Measurements from ENCODE around the gene DAZAP1. TPM values are rescaled to one million over a fixed set of nuclear protein-coding genes. Genes with fewer than 3 reads are reported as not detected.

DAZAP1 gene
- total and polyA plus RNA-seq, 2 of the 4 experiments (the other 2 are of a cell fraction) = 22.0 to 62.8 TPM

DNA sequence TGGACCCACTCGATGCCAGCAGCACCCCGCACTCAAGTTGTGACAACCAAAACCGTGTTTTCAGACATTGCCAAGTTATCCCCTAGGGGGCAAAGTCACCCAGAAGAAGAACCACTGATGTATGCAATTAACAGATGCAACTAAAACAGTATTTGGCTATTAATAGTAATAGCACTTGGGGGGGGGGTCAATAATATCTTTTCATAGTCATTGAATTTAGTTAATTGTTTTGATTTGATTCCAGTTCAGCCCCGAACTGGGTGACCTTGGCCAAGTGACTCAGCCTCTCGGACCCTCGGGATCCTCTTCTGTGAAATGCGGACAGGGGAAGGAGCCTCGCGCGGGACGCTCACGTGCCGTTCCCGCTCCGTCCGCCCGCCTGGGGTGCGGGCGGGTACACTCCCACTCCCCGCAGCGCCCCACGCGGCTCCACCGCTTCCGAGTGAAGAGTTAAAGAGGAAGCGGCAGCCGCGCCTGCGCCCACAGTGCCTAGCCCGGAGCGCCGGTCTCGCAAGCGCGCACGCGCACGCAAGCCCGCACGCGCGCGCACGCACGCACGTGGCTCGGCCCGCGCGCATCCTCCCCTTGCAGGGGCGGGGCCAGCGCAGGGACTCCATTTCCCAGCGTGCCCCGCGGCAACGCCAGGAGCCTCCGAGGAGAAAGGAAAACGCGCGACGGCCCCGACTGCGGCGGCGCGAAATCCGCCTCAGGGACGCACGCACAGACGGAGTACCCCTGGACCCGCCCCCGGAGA, 435 bp upstream of the DAZAP1 start:
- peaks cover 40% of the 10 kb centered on the region for H4K20me1 ChIP-seq (ENCODE audit: insufficient read depth, low read length)
- CTCF ChIA-PET = no interaction called here
- peak overlapping the region; percentile 93 for H2AFZ ChIP-seq (replicated peaks; ENCODE audit: low read length, poor library complexity)
- H4K91ac ChIP-seq (ENCODE audit: insufficient read depth, low read depth, low read length) = peak overlapping the region; percentile 57; the same call in 1 of the 2 replicates
- H3K4me2 ChIP-seq (ENCODE audit: low read depth, low read length) = peak overlapping the region; percentile 79
- 0% methylated on average over 67 of the region's 72 CpGs; no CpG with 5 or more reads in 1 of the 2 experiments for WGBS, 2 experiments (ENCODE audit: extremely low coverage in 2 of 2, insufficient read length in 1 of 2)
- H3K27ac ChIP-seq (ENCODE audit: insufficient read depth, low read length) = peak overlapping the region; percentile 83
- H3K4ac ChIP-seq (ENCODE audit: low read depth, low read length) = peak overlapping the region; percentile 84
- POLR2A ChIA-PET (ENCODE audit: unreplicated experiment) = interaction anchor here (0.5 kb wide), 1 partner anchor 111 kb away, joined by 7 read pairs; no protein-coding TSS in a partner anchor
- H3K36me3 ChIP-seq (ENCODE audit: control insufficient read depth, insufficient read depth, low read length) = peaks cover 7% of the 10 kb centered on the region; the same call in 1 of the 2 replicates
- no TSS peak for BruUV-seq (replicated peaks)
- no peaks in the 10 kb centered on the region for H3K9me3 ChIP-seq (ENCODE audit: control insufficient read depth, insufficient read depth, low read length)
- H2BK20ac ChIP-seq (ENCODE audit: low read depth, low read length) = no peak overlapping the region
- H2BK15ac ChIP-seq (ENCODE audit: low read depth, low read length) = no peak overlapping the region
- no peak overlapping the region for H2BK120ac ChIP-seq (ENCODE audit: low read depth, low read length)
- peaks cover 25% of the 10 kb centered on the region for H3K4me1 ChIP-seq (ENCODE audit: control insufficient read depth, insufficient read depth, low read length)
- peak overlapping the region; percentile 87 for H2AK5ac ChIP-seq (ENCODE audit: low read depth, low read length)
- H2AK9ac ChIP-seq (replicated peaks; ENCODE audit: low read depth, low read length, poor library complexity) = peak overlapping the region; percentile 99
- H3K27me3 ChIP-seq (ENCODE audit: control insufficient read depth, insufficient read depth, low read length) = no peaks in the 10 kb centered on the region
- peak overlapping the region; percentile 48 for H4K5ac ChIP-seq (ENCODE audit: low read depth, low read length)
- peak overlapping the region; percentile 85 to 92 for H4K8ac ChIP-seq (ENCODE audit: low read depth in 2 of 2, low read length in 2 of 2)
- intact Hi-C loops (cut with micrococcal nuclease) (loop anchor here (5.0 kb wide), 1 partner anchor 130 kb away; the partner anchor contains the start of gene FAM174C), in situ Hi-C loops (cut with MboI; ENCODE audit: low sequenced_read_pairs) (no loop called here), dilution Hi-C loops (cut with HindIII; ENCODE audit: low sequenced_read_pairs, unreplicated experiment) (no loop called here)
- ATAC-seq (ENCODE audit: low read depth) (peak; percentile 89), DNase-seq (peak; percentile 97)
- peak overlapping the region; percentile 63 for H3K4me3 ChIP-seq (ENCODE audit: insufficient read depth, low read depth, low read length)
- H2BK5ac ChIP-seq (ENCODE audit: low read depth, low read length, poor library complexity, severe bottlenecking) = peak overlapping the region; percentile 84
- peak overlapping the region; percentile 39; the same call in 1 of the 2 replicates for H3K23ac ChIP-seq (ENCODE audit: low read depth, low read length)
- H3K56ac ChIP-seq (ENCODE audit: extremely low read depth, insufficient read depth, low read length) = peak overlapping the region; percentile 50; the same call in 1 of the 2 replicates
- peaks cover 0 to 33% of the 10 kb centered on the region in 2 experiments; a peak in 1 of 4 replicates for H3K79me1 ChIP-seq (ENCODE audit: low read depth in 1 of 2, low read length in 2 of 2)
- H3K18ac ChIP-seq (ENCODE audit: low read depth, low read length) = 0 out of 2 replicates have a peak overlapping the region, but pooled peaks have one; percentile 16
- H3K14ac ChIP-seq (replicated peaks; ENCODE audit: low read depth, low read length) = peak overlapping the region; percentile 79
- peaks cover 8% of the 10 kb centered on the region for H3K9me1 ChIP-seq (ENCODE audit: insufficient read depth, low read length)
- H3K9ac ChIP-seq (ENCODE audit: low read depth, low read length) = peak overlapping the region; percentile 73
- no peak for TF ChIP-seq CEBPB (IDR thresholded peaks at IDR 0.05; ENCODE audit: low read depth, low read length)
- no peak for TF ChIP-seq RFX5 (IDR thresholded peaks at IDR 0.05; ENCODE audit: low read depth, low read length)
- TF ChIP-seq NFE2L2 (IDR thresholded peaks at IDR 0.05; ENCODE audit: low read depth, low read length) = no peak
- no peak for TF ChIP-seq RCOR1 (IDR thresholded peaks at IDR 0.05; ENCODE audit: insufficient replicate concordance, low read length)
- peak; percentile 26; the same call in 1 of the 2 replicates for TF ChIP-seq SMC3 (IDR thresholded peaks at IDR 0.05; ENCODE audit: low read depth, low read length)
- peak; percentile 90; the same call in 1 of the 2 replicates for TF ChIP-seq MXI1 (IDR thresholded peaks at IDR 0.05; ENCODE audit: borderline replicate concordance, low read depth, low read length)
- TF ChIP-seq FOS (IDR thresholded peaks at IDR 0.05; ENCODE audit: low read depth, low read length) = 0 out of 2 replicates have a peak, but pooled peaks have one; percentile 1
- no peak; the same call in 1 of the 2 replicates for TF ChIP-seq POLR2A (IDR thresholded peaks at IDR 0.05; ENCODE audit: low read depth, low read length)
- TF ChIP-seq CHD1 (IDR thresholded peaks at IDR 0.05; ENCODE audit: low read depth, low read length) = no peak
- TF ChIP-seq, protein P1, sequence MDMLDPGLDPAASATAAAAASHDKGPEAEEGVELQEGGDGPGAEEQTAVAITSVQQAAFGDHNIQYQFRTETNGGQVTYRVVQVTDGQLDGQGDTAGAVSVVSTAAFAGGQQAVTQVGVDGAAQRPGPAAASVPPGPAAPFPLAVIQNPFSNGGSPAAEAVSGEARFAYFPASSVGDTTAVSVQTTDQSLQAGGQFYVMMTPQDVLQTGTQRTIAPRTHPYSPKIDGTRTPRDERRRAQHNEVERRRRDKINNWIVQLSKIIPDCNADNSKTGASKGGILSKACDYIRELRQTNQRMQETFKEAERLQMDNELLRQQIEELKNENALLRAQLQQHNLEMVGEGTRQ (IDR thresholded peaks at IDR 0.05; ENCODE audit: low read depth, low read length) = peak; percentile 90
- TF ChIP-seq, protein P2, sequence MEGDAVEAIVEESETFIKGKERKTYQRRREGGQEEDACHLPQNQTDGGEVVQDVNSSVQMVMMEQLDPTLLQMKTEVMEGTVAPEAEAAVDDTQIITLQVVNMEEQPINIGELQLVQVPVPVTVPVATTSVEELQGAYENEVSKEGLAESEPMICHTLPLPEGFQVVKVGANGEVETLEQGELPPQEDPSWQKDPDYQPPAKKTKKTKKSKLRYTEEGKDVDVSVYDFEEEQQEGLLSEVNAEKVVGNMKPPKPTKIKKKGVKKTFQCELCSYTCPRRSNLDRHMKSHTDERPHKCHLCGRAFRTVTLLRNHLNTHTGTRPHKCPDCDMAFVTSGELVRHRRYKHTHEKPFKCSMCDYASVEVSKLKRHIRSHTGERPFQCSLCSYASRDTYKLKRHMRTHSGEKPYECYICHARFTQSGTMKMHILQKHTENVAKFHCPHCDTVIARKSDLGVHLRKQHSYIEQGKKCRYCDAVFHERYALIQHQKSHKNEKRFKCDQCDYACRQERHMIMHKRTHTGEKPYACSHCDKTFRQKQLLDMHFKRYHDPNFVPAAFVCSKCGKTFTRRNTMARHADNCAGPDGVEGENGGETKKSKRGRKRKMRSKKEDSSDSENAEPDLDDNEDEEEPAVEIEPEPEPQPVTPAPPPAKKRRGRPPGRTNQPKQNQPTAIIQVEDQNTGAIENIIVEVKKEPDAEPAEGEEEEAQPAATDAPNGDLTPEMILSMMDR (conservative IDR thresholded peaks at IDR 0.05; ENCODE audit: low read depth, low read length) = peak; percentile 46
- peak; percentile 91 for TF ChIP-seq MAZ (IDR thresholded peaks at IDR 0.05; ENCODE audit: borderline replicate concordance, low read depth, low read length)
- TF ChIP-seq, protein P3, sequence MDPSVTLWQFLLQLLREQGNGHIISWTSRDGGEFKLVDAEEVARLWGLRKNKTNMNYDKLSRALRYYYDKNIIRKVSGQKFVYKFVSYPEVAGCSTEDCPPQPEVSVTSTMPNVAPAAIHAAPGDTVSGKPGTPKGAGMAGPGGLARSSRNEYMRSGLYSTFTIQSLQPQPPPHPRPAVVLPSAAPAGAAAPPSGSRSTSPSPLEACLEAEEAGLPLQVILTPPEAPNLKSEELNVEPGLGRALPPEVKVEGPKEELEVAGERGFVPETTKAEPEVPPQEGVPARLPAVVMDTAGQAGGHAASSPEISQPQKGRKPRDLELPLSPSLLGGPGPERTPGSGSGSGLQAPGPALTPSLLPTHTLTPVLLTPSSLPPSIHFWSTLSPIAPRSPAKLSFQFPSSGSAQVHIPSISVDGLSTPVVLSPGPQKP (IDR thresholded peaks at IDR 0.05; ENCODE audit: borderline replicate concordance, low read depth, low read length) = no peak
